ENCODE results near the gene MIDN.

Gene MIDN

DNA sequence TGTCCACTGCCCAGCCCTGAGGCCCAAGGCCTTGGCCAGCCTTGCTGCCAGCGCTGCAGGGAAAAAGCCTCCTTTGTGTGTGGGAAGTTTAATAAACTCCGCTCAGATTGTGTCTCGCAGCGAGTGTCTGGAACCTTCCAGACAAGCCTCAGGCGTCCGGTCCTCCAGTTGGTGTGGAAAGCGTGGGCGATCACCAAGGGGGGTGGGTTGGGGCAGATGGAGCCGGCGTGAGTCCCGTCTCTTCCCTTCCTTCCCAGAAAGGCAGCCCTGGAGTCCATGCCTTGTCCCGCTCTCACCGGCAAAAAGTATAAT is 38.2 kb upstream of the MIDN start:
- H3K4me3 ChIP-seq (ENCODE audit: low read length) = no peak overlapping the region
- peaks cover 17% of the 10 kb centered on the region for H3F3A ChIP-seq (ENCODE audit: insufficient read depth, low read length)
- no peaks in the 10 kb centered on the region; the same call in 1 of the 2 replicates for H3K36me3 ChIP-seq (replicated peaks; ENCODE audit: insufficient read depth, low read length)
- no peak overlapping the region for H3K27ac ChIP-seq (ENCODE audit: low read length)
- no peak for DNase-seq
- no peak overlapping the region for H3K9ac ChIP-seq (ENCODE audit: low read length)
- no peaks in the 10 kb centered on the region for H3K27me3 ChIP-seq (replicated peaks; ENCODE audit: insufficient read depth, low read length)
- H3K4me2 ChIP-seq (ENCODE audit: low read depth, low read length) = no peak overlapping the region
- no peak overlapping the region for H2AFZ ChIP-seq (ENCODE audit: low read length)
- H3K9me3 ChIP-seq (replicated peaks; ENCODE audit: insufficient read depth, low read length) = no peaks in the 10 kb centered on the region
- H3K9me2 ChIP-seq (replicated peaks; ENCODE audit: insufficient read depth, low read length) = no peaks in the 10 kb centered on the region
- H4K20me1 ChIP-seq (ENCODE audit: insufficient read depth, low read length) = peaks cover 8% of the 10 kb centered on the region; the same call in 1 of the 2 replicates
- H3K4me1 ChIP-seq (ENCODE audit: low read length) = peaks cover under 1% of the 10 kb centered on the region; the same call in 1 of the 2 replicates
- peaks cover 89% of the 10 kb centered on the region for H3K79me2 ChIP-seq (ENCODE audit: low read length)
- TF ChIP-seq EZH2 (optimal IDR thresholded peaks at IDR 0.05; ENCODE audit: low read depth, low read length) = no peak

DNA sequence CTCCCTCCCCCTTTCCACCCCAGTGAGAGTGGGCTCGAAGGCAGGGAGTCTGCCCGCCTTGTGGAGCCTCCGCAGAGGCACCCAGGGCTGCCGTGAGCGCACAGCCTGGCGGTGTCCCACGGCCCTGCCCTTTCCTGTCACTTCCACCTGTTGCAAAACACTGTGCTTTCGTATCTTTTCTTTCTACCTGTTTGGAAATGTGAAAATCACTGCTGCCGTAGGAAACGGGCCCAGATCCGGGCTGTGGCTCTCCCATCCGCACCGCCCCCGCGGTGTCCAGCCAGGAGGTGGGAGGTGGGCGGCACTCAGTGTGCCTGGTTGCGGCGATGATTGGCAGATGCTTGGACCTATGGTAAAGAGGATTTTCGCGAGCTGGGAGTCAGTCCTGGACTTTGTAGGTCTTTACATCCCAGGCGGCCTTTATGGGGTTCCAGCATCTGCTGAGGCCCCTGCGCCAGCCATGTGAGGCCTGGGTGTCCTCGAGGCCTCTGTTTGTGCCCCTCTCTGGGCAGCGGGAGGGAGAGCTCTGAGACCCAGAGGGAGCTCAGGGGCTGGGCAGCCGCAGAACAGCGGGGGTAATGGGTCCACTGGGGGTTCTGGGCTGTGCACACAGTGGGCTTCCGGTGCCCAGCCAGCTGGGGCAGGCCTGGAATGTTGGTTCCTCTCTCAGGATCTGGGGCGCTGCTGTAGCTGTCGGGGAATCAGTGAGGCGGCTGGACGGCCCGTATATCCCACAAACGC is 36.7 kb upstream of the MIDN start:
- no peaks in the 10 kb centered on the region for H3K9me2 ChIP-seq (replicated peaks; ENCODE audit: insufficient read depth, low read length)
- H3F3A ChIP-seq (ENCODE audit: insufficient read depth, low read length) = peaks cover 14% of the 10 kb centered on the region
- H3K27ac ChIP-seq (ENCODE audit: low read length) = no peak overlapping the region
- peaks cover 8% of the 10 kb centered on the region; the same call in 1 of the 2 replicates for H4K20me1 ChIP-seq (ENCODE audit: insufficient read depth, low read length)
- H2AFZ ChIP-seq (ENCODE audit: low read length) = no peak overlapping the region
- no peak for DNase-seq
- H3K79me2 ChIP-seq (ENCODE audit: low read length) = peaks cover 98% of the 10 kb centered on the region
- no peak overlapping the region for H3K4me3 ChIP-seq (ENCODE audit: low read length)
- H3K27me3 ChIP-seq (replicated peaks; ENCODE audit: insufficient read depth, low read length) = no peaks in the 10 kb centered on the region
- H3K4me1 ChIP-seq (ENCODE audit: low read length) = no peaks in the 10 kb centered on the region
- no peaks in the 10 kb centered on the region; the same call in 1 of the 2 replicates for H3K36me3 ChIP-seq (replicated peaks; ENCODE audit: insufficient read depth, low read length)
- TF ChIP-seq EZH2 (optimal IDR thresholded peaks at IDR 0.05; ENCODE audit: low read depth, low read length) = no peak
- TF ChIP-seq, protein P1, sequence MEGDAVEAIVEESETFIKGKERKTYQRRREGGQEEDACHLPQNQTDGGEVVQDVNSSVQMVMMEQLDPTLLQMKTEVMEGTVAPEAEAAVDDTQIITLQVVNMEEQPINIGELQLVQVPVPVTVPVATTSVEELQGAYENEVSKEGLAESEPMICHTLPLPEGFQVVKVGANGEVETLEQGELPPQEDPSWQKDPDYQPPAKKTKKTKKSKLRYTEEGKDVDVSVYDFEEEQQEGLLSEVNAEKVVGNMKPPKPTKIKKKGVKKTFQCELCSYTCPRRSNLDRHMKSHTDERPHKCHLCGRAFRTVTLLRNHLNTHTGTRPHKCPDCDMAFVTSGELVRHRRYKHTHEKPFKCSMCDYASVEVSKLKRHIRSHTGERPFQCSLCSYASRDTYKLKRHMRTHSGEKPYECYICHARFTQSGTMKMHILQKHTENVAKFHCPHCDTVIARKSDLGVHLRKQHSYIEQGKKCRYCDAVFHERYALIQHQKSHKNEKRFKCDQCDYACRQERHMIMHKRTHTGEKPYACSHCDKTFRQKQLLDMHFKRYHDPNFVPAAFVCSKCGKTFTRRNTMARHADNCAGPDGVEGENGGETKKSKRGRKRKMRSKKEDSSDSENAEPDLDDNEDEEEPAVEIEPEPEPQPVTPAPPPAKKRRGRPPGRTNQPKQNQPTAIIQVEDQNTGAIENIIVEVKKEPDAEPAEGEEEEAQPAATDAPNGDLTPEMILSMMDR (IDR thresholded peaks at IDR 0.05; ENCODE audit: low read length) = no peak
- no peak for TF ChIP-seq EZH2phosphoT487 (IDR thresholded peaks at IDR 0.05; ENCODE audit: low read length)
- H3K9ac ChIP-seq (ENCODE audit: low read length) = no peak overlapping the region
- H3K4me2 ChIP-seq (ENCODE audit: low read depth, low read length) = no peak overlapping the region
- no peaks in the 10 kb centered on the region for H3K9me3 ChIP-seq (replicated peaks; ENCODE audit: insufficient read depth, low read length)

DNA sequence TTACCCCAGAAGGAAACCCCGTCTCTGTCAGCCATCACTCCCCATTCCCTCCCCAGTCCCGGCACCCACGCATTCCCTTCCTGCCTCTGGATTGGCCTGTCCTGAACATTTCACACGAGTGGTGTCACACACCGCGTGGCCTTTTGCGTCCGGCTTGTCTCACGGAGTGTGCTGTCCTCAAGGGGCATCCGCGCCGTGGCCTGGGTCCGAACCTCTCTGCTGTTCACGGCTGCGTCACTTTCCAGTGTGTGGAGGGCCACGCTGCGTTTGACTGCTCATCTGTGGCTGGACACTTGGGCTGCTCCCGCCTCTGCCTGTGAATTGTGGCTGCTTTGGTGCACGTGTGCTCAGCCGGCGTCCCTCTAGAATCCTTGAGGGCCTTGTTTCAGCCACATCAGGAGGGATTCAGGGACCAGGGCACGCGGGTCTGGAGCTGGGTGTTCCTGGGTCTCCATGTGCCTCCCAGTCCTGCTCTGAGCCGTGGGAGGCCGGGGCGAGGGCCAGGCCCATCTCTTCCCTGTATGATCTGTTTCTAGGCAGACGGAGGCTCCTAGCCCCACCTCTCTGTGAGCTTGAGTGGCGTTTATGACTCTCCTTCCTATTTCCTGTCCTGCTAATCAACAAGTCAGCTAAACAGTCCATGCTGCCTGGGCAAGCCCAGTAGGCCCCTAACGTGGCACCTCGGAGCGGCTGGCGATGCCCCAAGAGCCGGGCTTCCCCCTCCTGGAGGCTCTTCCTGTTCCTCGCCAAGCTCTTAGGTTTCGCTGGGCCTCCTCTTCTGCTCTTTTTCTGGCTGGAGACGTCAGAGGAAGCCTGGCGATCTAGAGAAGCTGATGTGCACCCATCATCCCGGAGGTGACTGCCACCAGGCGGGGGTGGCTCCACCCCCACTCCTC is 34.7 kb upstream of the MIDN start:
- Histone ChIP-seq H3K4me3 (ENCODE audit: low read length) (no peak overlapping the region), H3K4me2 (ENCODE audit: low read depth, low read length) (no peak overlapping the region), H3K9me3 (replicated peaks; ENCODE audit: insufficient read depth, low read length) (no peaks in the 10 kb centered on the region), H3K9me2 (replicated peaks; ENCODE audit: insufficient read depth, low read length) (no peaks in the 10 kb centered on the region), H3F3A (ENCODE audit: insufficient read depth, low read length) (no peaks in the 10 kb centered on the region), H3K27ac (ENCODE audit: low read length) (no peak overlapping the region), H4K20me1 (ENCODE audit: insufficient read depth, low read length) (peaks cover 3% of the 10 kb centered on the region; the same call in 1 of the 2 replicates), H2AFZ (ENCODE audit: low read length) (no peak overlapping the region), H3K36me3 (replicated peaks; ENCODE audit: insufficient read depth, low read length) (no peaks in the 10 kb centered on the region; the same call in 1 of the 2 replicates), H3K9ac (ENCODE audit: low read length) (no peak overlapping the region), H3K27me3 (replicated peaks; ENCODE audit: insufficient read depth, low read length) (no peaks in the 10 kb centered on the region), H3K79me2 (ENCODE audit: low read length) (peaks cover 98% of the 10 kb centered on the region), H3K4me1 (ENCODE audit: low read length) (no peaks in the 10 kb centered on the region)
- DNase-seq = no peak
- TF ChIP-seq EZH2 (optimal IDR thresholded peaks at IDR 0.05; ENCODE audit: low read depth, low read length) (no peak), EZH2phosphoT487 (IDR thresholded peaks at IDR 0.05; ENCODE audit: low read length) (no peak)
- TF ChIP-seq, protein P1 (IDR thresholded peaks at IDR 0.05; ENCODE audit: low read length) = no peak

Measured in MM.1S (cell line).